ENCODE measurements around the gene EPB41.
"Not testable (repeated sequence)": the region's sequence is repeated elsewhere in the genome, so short reads cannot be mapped to it uniquely, and the experiment has no call there.

The EPB41 gene

GRCh38 chr1:28927266-28927647, 12.9 kb downstream of the EPB41 start:
- no peak for DNase-seq (ENCODE audit: low read depth)

- no peak for DNase-seq (ENCODE audit: low read depth)
Measured at GRCh38 chr1:28927648-28928313, 13.4 kb downstream of the EPB41 start.

DNA sequence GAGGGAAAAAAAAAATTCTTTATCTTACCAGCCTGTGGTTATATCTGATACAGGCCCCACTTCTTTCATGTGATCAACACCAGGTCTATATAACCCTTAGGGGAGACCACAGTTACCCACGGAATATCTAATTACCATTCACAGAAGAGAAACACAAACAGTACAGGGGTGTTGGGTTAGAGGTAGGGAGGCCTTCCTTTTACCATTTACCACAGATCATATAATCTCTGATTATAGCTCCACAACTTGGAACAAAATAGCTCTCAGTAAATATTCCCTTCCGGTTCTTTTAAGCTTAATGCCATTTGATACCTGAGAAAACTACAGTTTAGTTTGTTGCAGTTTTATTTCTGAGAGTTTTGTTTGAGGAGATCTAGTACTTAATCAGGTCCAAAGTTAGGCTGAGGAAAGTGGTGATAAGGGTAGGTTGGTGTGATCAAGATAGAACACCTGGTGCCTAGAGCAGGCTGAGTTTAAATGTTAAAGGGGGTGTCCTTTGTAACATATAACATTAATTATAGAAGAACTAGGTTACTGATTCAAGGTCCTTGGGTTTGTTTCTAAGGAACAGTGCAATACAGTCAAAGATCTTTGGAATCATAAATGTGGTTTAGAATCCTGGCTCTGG, 14.1 kb downstream of the EPB41 start:
- DNase-seq (ENCODE audit: low read depth): no peak

DNA sequence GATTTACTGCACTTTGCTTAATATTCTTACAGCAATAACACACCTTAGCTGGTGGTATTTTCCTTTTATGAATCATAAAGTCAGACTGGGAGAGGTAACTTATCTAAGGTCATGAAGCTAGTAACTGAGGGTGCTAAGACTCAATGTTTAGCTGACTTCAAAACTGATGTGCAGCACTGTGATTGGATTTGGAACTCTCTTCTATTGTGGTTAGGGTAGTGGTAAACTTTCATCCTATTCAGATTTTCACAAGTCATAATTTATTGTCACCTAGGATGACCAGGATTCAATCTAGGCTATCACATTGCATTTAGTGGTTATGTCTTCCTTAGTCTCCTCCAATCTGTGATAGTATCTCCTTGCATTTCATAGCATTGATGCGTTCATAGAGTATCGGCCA, 18.9 kb downstream of the EPB41 start:
- DNase-seq (ENCODE audit: low read depth): no peak

DNA sequence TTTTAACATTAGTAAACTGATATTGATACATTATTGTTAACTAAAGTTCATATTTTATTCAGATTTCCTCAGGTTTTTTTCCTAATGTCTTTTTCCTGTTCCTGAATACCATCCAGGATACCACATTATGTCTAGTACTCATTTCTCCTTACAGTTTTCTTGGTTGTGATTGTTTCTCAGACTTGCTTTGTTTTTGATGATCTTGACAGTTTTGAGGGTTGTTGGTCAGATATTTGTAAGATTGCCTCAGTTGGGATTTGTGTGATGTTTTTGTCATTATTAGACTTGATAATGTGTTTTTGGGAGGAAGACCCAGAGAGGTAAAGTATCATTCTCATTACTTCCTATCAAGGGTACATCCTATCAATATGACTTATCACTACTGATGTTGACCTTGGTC, 19.5 kb downstream of the EPB41 start:
- DNase-seq (ENCODE audit: low read depth): no peak

DNA sequence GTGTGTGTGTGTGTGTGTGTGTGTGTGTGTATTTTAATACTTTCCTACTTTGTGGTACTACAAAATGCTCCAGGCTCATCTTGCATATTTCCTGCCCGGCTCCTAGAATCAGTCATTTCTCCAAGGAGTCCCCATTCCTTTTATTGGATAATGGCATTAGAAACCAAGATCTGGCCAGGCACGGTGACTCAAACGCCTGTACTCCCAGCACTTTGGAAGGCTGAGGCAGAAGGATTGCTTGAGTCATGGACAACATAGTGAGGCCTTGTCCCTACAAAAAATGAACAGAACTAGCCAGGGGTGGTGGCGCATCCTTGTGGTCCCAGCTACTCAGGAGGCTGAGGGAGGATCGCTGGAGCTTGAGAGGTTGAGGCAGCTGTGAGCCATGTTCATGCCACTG, 20.3 kb downstream of the EPB41 start:
- no peak for DNase-seq (ENCODE audit: low read depth)

- no peak for DNase-seq (ENCODE audit: low read depth)
Measured at GRCh38 chr1:28935293-28935692, 20.9 kb downstream of the EPB41 start.

DNA sequence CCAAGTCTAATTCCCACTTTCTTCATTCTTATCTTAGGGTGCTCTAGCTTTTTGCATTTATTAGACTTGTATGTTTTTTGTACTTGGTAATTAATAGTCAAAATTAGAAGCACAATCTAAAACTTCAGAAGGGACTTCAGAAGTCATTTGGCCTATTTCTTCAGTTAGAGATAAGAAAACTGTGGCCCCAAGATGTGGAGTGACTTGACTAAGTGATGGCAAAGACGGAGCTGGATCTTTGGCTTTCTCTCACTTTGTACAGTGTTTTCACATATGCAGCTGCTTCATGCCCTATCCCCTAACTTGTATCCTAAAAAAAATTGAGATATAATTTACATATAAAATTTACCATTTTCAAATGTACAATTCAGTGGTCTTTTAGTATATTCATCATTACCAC, 21.7 kb downstream of the EPB41 start:
- DNase-seq (ENCODE audit: low read depth): no peak

- DNase-seq (ENCODE audit: low read depth): no peak
Measured at GRCh38 chr1:28936528-28936927, 22.2 kb downstream of the EPB41 start.

DNA sequence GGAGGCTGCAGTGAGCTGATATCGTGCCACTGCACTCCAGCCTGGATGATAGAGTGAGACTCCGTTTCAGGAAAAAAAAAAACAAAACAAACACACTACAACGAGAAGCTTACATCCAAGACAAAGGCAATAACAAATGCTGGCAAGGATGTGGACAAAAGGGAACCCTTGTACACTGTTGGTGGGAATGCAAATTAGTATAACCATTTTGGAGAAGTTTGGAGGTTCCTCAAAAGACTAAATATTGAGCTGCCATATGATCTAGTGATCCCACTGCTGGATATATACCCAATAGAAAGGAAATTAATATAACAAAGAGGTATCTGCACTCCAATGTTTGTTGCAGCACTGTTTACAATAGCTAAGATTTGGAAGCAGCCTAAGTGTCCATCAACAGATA, 29.2 kb downstream of the EPB41 start:
- DNase-seq (ENCODE audit: low read depth): not testable (repeated sequence)

- DNase-seq (ENCODE audit: low read depth): no peak
Measured at GRCh38 chr1:28950006-28950405, 35.6 kb downstream of the EPB41 start.

GRCh38 chr1:28950449-28950848, 36.1 kb downstream of the EPB41 start:
- DNase-seq (ENCODE audit: low read depth): no peak

DNA sequence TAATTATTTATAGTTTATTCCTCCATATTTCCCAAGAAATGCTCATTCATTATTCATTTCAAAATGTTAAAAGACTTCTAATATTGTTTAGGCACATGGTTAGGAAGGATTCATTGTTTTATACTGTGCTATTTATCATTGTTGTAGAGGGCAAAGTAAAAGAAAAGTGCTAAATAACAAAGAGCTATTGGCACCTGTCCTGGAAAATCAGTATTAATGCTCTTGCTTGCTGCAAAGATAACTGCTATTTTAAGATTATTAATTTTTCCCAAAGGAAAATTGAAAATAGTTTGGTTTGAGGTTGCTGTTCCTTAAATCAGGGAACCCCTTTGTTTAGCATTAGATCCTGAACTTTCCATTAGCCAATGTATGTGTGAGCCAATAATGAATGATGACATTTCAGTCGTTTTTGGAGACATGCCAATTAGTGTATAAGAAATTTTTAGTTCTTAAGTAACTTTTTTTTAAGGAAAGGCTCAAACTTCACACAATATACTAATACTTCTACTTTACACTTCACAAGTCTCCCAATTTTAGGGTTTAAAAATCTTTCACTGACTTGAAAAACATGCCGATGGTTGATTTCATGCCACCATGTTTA, 39.9 kb downstream of the EPB41 start:
- no peak for DNase-seq (ENCODE audit: low read depth)

- DNase-seq (ENCODE audit: low read depth): no peak
Measured at GRCh38 chr1:28956038-28956464, 41.7 kb downstream of the EPB41 start.

GRCh38 chr1:28962114-28962831, 47.9 kb downstream of the EPB41 start:
- DNase-seq (ENCODE audit: low read depth): not testable (repeated sequence)

- no peak for DNase-seq (ENCODE audit: low read depth)
Measured at GRCh38 chr1:28965271-28965870, 51.0 kb downstream of the EPB41 start.

DNA sequence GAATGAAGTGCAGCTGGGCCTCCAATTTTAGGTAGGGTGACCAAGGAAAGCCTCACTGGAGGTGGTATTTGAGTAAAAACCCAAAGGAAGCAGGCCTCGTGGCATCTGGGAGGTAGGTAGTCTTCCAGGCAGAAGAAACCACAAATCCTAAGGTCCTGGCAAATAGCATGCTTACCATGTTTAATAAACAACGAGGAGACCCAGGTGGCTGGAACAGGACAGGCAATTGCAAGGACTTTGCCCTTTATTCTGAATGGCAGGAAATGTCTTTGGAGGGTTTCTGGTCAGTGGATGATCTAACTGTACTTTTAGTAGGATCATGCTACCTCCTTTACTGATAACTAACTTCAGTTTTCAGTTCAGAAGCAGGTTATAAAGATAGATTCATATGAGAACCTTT, 52.2 kb downstream of the EPB41 start:
- DNase-seq (ENCODE audit: low read depth): no peak

- DNase-seq (ENCODE audit: low read depth): no peak
Measured at GRCh38 chr1:28971980-28972771, 57.8 kb downstream of the EPB41 start.

GRCh38 chr1:28973596-28974421, 59.4 kb downstream of the EPB41 start:
- no peak for DNase-seq (ENCODE audit: low read depth)

- no peak for DNase-seq (ENCODE audit: low read depth)
Measured at GRCh38 chr1:28974432-28974831, 60.1 kb downstream of the EPB41 start.

DNA sequence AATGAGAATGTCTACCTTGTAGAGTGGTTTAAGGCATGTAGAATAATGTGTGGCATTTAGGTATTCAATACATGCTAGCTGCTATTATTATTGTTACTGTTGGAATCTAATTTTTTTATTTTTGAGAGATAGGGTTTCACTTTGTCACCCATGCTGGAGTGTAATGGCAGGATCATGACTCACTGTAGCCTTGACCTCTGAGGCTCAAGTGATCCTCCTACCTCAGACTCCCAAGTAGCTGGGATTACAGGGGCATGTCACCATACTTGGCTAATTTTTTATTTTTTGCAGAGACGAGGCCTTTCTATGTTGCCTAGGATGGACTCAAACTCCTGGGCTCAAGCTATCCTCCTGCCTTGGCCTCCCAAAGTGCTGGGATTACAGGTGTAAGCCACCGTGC, 61.9 kb downstream of the EPB41 start:
- no peak for DNase-seq (ENCODE audit: low read depth)

Data from activated gamma-delta T cell treated with anti-CD3 and anti-CD28 coated beads, Interleukin-2, amount 50 U/mL, for 16 hours (primary cell).